Measurements from ENCODE around the gene ANP32D. TPM values are rescaled to one million over a fixed set of nuclear protein-coding genes. Genes with fewer than 3 reads are reported as not detected.
"Not testable (repeated sequence)": the region's sequence is repeated elsewhere in the genome, so short reads cannot be mapped to it uniquely, and the experiment has no call there.

The ANP32D gene
- total RNA-seq, 1 donor from 2014 or later, result not detected

DNA sequence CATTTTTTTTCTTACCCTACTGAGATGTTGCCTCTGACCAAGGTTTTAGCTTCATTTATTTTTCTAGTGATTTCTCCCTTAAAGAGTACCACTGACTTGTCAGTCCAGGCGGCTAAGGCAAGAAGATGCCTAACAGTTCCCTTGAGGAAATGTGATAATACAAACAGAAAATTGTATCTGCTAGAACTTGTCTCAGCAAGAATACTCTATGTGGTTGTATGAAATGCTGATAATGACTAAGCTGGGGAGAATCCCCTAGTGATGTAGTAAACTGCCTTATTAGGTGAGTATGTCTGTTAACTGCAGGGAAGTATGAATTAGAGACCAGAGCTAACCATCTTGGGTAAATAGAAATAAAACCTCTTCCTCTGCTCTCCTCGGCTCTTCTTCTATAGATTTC is 16.7 kb downstream of the ANP32D start:
- Histone ChIP-seq H3K4me3 (ENCODE audit: low read length in 3 of 3) (no peak overlapping the region), H3K9ac (ENCODE audit: low read depth in 1 of 3, low read length in 3 of 3) (no peak overlapping the region), H3K36me3 (ENCODE audit: control insufficient read depth in 3 of 3, insufficient read depth in 3 of 3, low read length in 3 of 3) (no peaks in the 10 kb centered on the region), H3K27me3 (ENCODE audit: control insufficient read depth in 3 of 3, insufficient read depth in 3 of 3, low read length in 3 of 3) (peaks cover 0 to 3% (median 0%) of the 10 kb centered on the region in 3 donors), H3K4me1 (ENCODE audit: control insufficient read depth in 3 of 3, insufficient read depth in 3 of 3, low read length in 3 of 3) (no peaks in the 10 kb centered on the region), H3K27ac (ENCODE audit: low read depth, low read length) (no peak overlapping the region), H3K9me3 (ENCODE audit: control insufficient read depth in 3 of 3, low read length in 3 of 3) (no peaks in the 10 kb centered on the region)

- H3K9ac ChIP-seq (ENCODE audit: low read depth in 1 of 3, low read length in 3 of 3); H3K27me3 ChIP-seq (ENCODE audit: control insufficient read depth in 3 of 3, insufficient read depth in 3 of 3, low read length in 3 of 3); H3K27ac ChIP-seq (ENCODE audit: low read depth, low read length); H3K4me3 ChIP-seq (ENCODE audit: low read length in 3 of 3); H3K4me1 ChIP-seq (ENCODE audit: control insufficient read depth in 3 of 3, insufficient read depth in 3 of 3, low read length in 3 of 3); H3K9me3 ChIP-seq (ENCODE audit: control insufficient read depth in 3 of 3, low read length in 3 of 3); H3K36me3 ChIP-seq (ENCODE audit: control insufficient read depth in 3 of 3, insufficient read depth in 3 of 3, low read length in 3 of 3): not testable (repeated sequence)
Measured at GRCh38 chr12:48489456-48489855, 17.1 kb downstream of the ANP32D start.

DNA sequence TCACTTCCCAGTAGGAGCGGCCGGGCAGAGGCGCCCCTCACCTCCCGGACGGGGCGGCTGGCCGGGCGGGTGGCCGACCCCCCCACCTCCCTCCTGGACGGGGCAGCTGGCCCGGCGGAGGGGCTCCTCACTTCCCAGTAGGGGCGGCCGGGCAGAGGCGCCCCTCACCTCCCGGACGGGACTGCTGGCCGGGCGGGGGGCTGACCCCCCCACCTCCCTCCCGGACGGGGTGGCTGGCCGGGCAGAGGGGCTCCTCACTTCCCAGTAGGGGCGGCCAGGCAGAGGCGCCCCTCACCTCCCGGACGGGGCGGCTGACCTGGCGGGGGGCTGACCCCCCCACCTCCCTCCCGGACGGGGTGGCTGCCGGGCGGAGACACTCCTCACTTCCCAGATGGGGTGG is 27.9 kb downstream of the ANP32D start:
- not testable (repeated sequence) for H3K27me3 ChIP-seq (ENCODE audit: control insufficient read depth in 3 of 3, insufficient read depth in 3 of 3, low read length in 3 of 3); H3K4me3 ChIP-seq (ENCODE audit: low read length in 3 of 3); H3K4me1 ChIP-seq (ENCODE audit: control insufficient read depth in 3 of 3, insufficient read depth in 3 of 3, low read length in 3 of 3); H3K9ac ChIP-seq (ENCODE audit: low read depth in 1 of 3, low read length in 3 of 3); H3K27ac ChIP-seq (ENCODE audit: low read depth, low read length); H3K36me3 ChIP-seq (ENCODE audit: control insufficient read depth in 3 of 3, insufficient read depth in 3 of 3, low read length in 3 of 3); H3K9me3 ChIP-seq (ENCODE audit: control insufficient read depth in 3 of 3, low read length in 3 of 3)

DNA sequence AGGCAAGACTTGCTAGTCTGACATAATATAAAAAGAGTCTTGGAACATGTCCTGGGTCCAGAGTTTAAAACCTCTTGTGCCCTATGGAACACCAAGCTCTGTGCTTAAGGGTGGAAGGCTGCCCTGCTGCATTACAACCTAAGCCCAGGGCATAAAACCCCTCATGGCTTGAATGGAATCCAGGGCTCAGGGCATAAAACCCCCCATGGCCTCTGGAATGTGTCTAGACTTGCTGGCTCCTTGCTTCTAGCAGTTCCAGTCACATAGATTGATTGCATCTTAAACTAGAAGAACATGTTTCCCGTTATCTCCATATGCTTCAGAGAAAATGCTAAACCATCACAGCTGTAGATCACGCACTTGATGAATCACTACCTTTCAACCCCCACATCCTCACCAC is 34.5 kb downstream of the ANP32D start:
- H3K27ac ChIP-seq (ENCODE audit: low read depth, low read length); H3K9ac ChIP-seq (ENCODE audit: low read depth in 1 of 3, low read length in 3 of 3); H3K27me3 ChIP-seq (ENCODE audit: control insufficient read depth in 3 of 3, insufficient read depth in 3 of 3, low read length in 3 of 3); H3K9me3 ChIP-seq (ENCODE audit: control insufficient read depth in 3 of 3, low read length in 3 of 3); H3K4me1 ChIP-seq (ENCODE audit: control insufficient read depth in 3 of 3, insufficient read depth in 3 of 3, low read length in 3 of 3); H3K36me3 ChIP-seq (ENCODE audit: control insufficient read depth in 3 of 3, insufficient read depth in 3 of 3, low read length in 3 of 3); H3K4me3 ChIP-seq (ENCODE audit: low read length in 3 of 3): not testable (repeated sequence)

- H3K27ac ChIP-seq (ENCODE audit: low read depth, low read length), result no peak overlapping the region
- H3K4me1 ChIP-seq (ENCODE audit: control insufficient read depth in 3 of 3, insufficient read depth in 3 of 3, low read length in 3 of 3), result no peaks in the 10 kb centered on the region
- no peak overlapping the region for H3K9ac ChIP-seq (ENCODE audit: low read depth in 1 of 3, low read length in 3 of 3)
- H3K4me3 ChIP-seq (ENCODE audit: low read length in 3 of 3), result no peak overlapping the region
- H3K27me3 ChIP-seq (ENCODE audit: control insufficient read depth in 3 of 3, insufficient read depth in 3 of 3, low read length in 3 of 3), result peaks cover 0 to 3% (median 0%) of the 10 kb centered on the region in 3 donors
- H3K36me3 ChIP-seq (ENCODE audit: control insufficient read depth in 3 of 3, insufficient read depth in 3 of 3, low read length in 3 of 3), result no peaks in the 10 kb centered on the region
- no peaks in the 10 kb centered on the region for H3K9me3 ChIP-seq (ENCODE audit: control insufficient read depth in 3 of 3, low read length in 3 of 3)
Measured at GRCh38 chr12:48508987-48509386, 36.6 kb downstream of the ANP32D start.

DNA sequence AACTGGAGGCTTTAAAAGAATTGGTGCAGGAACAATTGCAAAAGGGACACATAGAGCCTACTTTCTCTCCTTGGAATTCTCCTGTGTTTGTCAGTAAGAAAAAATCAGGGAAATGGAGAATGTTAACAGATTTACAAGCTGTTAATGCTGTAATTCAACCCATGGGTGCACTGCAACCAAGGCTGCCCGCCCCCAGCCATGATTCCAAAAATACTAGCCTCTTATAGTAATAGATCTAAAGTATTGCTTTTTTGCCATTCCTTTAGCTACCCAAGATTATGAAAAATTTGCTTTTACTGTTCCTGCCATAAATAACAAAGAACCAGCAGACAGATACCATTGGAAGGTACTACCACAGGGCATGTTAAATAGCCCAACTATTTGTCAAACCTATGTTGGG is 37.8 kb downstream of the ANP32D start:
- Histone ChIP-seq H3K9me3 (ENCODE audit: control insufficient read depth in 3 of 3, low read length in 3 of 3) (no peaks in the 10 kb centered on the region), H3K9ac (ENCODE audit: low read depth in 1 of 3, low read length in 3 of 3) (no peak overlapping the region), H3K36me3 (ENCODE audit: control insufficient read depth in 3 of 3, insufficient read depth in 3 of 3, low read length in 3 of 3) (no peaks in the 10 kb centered on the region), H3K27ac (ENCODE audit: low read depth, low read length) (no peak overlapping the region), H3K27me3 (ENCODE audit: control insufficient read depth in 3 of 3, insufficient read depth in 3 of 3, low read length in 3 of 3) (peaks cover 0 to 3% (median 0%) of the 10 kb centered on the region in 3 donors), H3K4me3 (ENCODE audit: low read length in 3 of 3) (no peak overlapping the region), H3K4me1 (ENCODE audit: control insufficient read depth in 3 of 3, insufficient read depth in 3 of 3, low read length in 3 of 3) (no peaks in the 10 kb centered on the region)

- Histone ChIP-seq H3K27me3 (ENCODE audit: control insufficient read depth in 3 of 3, insufficient read depth in 3 of 3, low read length in 3 of 3) (no peaks in the 10 kb centered on the region), H3K27ac (ENCODE audit: low read depth, low read length) (no peak overlapping the region), H3K9ac (ENCODE audit: low read depth in 1 of 3, low read length in 3 of 3) (no peak overlapping the region), H3K36me3 (ENCODE audit: control insufficient read depth in 3 of 3, insufficient read depth in 3 of 3, low read length in 3 of 3) (no peaks in the 10 kb centered on the region), H3K4me1 (ENCODE audit: control insufficient read depth in 3 of 3, insufficient read depth in 3 of 3, low read length in 3 of 3) (no peaks in the 10 kb centered on the region), H3K9me3 (ENCODE audit: control insufficient read depth in 3 of 3, low read length in 3 of 3) (no peaks in the 10 kb centered on the region), H3K4me3 (ENCODE audit: low read length in 3 of 3) (no peak overlapping the region)
Measured at GRCh38 chr12:48512855-48513254, 40.5 kb downstream of the ANP32D start.

GRCh38 chr12:48514728-48515127 is 42.4 kb downstream of the ANP32D start:
- Histone ChIP-seq H3K27ac (ENCODE audit: low read depth, low read length) (no peak overlapping the region), H3K9ac (ENCODE audit: low read depth in 1 of 3, low read length in 3 of 3) (no peak overlapping the region), H3K27me3 (ENCODE audit: control insufficient read depth in 3 of 3, insufficient read depth in 3 of 3, low read length in 3 of 3) (no peaks in the 10 kb centered on the region), H3K9me3 (ENCODE audit: control insufficient read depth in 3 of 3, low read length in 3 of 3) (no peaks in the 10 kb centered on the region), H3K4me1 (ENCODE audit: control insufficient read depth in 3 of 3, insufficient read depth in 3 of 3, low read length in 3 of 3) (no peaks in the 10 kb centered on the region), H3K36me3 (ENCODE audit: control insufficient read depth in 3 of 3, insufficient read depth in 3 of 3, low read length in 3 of 3) (no peaks in the 10 kb centered on the region), H3K4me3 (ENCODE audit: low read length in 3 of 3) (no peak overlapping the region)

DNA sequence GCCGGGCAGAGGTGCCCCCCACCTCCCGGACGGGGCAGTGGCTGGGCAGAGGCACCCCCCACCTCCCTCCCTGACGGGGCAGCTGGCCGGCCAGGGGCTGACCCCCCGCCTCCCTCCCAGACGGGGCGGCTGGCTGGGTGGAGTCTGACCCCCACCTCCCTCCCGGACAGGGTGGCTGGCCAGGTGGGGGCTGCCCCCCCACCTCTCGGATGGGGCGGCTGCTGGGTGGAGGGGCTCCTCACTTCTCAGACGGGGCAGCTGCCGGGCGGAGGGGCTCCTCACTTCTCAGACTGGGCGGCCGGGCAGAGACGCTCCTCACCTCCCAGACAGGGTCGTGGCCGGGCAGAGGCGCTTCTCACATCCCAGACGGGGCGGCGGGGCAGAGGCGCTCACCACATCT is 48.0 kb downstream of the ANP32D start:
- H3K4me1 ChIP-seq (ENCODE audit: control insufficient read depth in 3 of 3, insufficient read depth in 3 of 3, low read length in 3 of 3); H3K27me3 ChIP-seq (ENCODE audit: control insufficient read depth in 3 of 3, insufficient read depth in 3 of 3, low read length in 3 of 3); H3K4me3 ChIP-seq (ENCODE audit: low read length in 3 of 3); H3K27ac ChIP-seq (ENCODE audit: low read depth, low read length); H3K36me3 ChIP-seq (ENCODE audit: control insufficient read depth in 3 of 3, insufficient read depth in 3 of 3, low read length in 3 of 3); H3K9ac ChIP-seq (ENCODE audit: low read depth in 1 of 3, low read length in 3 of 3); H3K9me3 ChIP-seq (ENCODE audit: control insufficient read depth in 3 of 3, low read length in 3 of 3): not testable (repeated sequence)
